ENCODE results near the gene PLXNB2. TPM values are rescaled to one million over a fixed set of nuclear protein-coding genes. Genes with fewer than 3 reads are reported as not detected.
"Not testable (repeated sequence)": the region's sequence is repeated elsewhere in the genome, so short reads cannot be mapped to it uniquely, and the experiment has no call there.

PLXNB2 gene
- total RNA-seq, 4 donors from 2014 or later: 44.7 to 208 (median 126) TPM

DNA sequence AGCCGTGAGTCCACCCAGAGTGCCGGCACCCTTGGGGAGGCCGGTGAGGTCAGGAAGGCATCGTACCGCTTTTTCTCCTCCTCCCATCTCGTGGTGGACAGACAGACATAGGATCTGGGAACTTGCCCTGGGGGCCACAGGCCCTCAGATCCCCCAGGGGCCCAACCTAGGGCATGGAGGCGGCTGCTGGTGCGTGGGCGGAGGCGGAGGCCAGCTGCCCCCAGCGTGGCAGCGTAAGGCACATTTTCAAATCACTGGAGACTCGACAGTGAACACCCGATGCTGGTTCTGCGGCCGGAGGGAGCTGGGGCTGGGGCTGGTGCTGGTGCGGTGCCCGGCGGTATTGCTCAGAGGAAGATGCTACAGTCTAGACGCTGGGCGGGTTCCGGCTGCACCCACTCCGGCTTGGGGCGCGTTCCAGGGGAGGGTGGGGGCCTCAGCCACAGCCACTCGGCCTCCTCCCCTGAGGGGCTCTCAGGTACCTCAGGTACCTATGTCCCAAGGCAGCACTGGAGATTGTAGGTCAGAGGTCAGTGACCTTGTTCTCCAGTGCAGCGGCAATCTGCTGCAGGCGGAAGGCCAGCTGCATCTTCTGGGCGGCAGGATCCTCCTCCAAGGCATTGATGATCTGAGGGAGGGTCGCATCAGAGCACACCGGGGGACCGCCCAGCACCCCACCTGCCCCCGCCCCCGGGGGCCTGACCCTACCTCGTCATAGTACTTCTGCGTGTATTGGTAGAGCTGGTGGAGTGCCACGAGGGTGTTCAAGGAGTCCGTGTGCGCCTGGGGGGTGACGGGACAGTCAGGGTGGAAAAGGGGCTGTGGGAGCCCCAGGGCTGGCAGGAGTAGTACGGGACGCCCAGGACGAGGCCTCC is 32.0 kb downstream of the PLXNB2 start:
- Histone ChIP-seq H3K27ac (peak overlapping the region in 1 of 2 donors; percentile 6), H3K4me1 (peaks cover 0 to 12% of the 10 kb centered on the region in 2 donors), H3K9me3 (no peaks in the 10 kb centered on the region), H3K27me3 (no peaks in the 10 kb centered on the region), H3K4me3 (no peak overlapping the region), H3K36me3 (no peaks in the 10 kb centered on the region)
- no peak for DNase-seq
- TF ChIP-seq, protein P1, sequence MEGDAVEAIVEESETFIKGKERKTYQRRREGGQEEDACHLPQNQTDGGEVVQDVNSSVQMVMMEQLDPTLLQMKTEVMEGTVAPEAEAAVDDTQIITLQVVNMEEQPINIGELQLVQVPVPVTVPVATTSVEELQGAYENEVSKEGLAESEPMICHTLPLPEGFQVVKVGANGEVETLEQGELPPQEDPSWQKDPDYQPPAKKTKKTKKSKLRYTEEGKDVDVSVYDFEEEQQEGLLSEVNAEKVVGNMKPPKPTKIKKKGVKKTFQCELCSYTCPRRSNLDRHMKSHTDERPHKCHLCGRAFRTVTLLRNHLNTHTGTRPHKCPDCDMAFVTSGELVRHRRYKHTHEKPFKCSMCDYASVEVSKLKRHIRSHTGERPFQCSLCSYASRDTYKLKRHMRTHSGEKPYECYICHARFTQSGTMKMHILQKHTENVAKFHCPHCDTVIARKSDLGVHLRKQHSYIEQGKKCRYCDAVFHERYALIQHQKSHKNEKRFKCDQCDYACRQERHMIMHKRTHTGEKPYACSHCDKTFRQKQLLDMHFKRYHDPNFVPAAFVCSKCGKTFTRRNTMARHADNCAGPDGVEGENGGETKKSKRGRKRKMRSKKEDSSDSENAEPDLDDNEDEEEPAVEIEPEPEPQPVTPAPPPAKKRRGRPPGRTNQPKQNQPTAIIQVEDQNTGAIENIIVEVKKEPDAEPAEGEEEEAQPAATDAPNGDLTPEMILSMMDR (IDR thresholded peaks at IDR 0.05): no peak
- TF ChIP-seq POLR2A (IDR thresholded peaks at IDR 0.05): no peak
- intact Hi-C loops (cut with DNase I; ENCODE audit: low total_unique reads): loop anchor here (10.0 kb wide), 1 partner anchor 229 kb away; the partner anchor contains the start of genes LMF2 and NCAPH2

DNA sequence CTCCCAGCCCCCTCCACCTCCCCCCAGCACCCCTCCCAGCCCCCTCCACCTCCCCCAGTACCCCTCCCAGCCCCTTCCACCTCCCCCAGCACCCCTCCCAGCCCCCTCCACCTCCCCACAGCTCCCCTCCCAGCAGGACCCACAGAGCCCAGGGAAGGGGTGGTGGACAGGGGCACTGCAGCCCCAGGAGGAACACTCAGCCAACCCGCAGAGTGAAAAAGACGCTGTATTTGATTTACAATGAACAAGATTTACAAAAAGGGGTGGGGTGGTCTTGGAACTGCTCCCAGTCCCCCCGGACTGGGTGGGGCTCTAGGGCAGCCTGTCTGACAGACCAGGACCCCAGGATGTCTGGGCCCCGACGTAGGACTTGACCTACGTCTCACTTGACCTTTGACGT is 32.7 kb downstream of the PLXNB2 start:
- DNase-seq: no peak
- H3K4me3 ChIP-seq: no peak overlapping the region
- H3K36me3 ChIP-seq: no peaks in the 10 kb centered on the region
- no peaks in the 10 kb centered on the region for H3K9me3 ChIP-seq
- peaks cover 0 to 13% of the 10 kb centered on the region in 2 donors for H3K4me1 ChIP-seq
- peak overlapping the region in 1 of 2 donors; percentile 6 for H3K27ac ChIP-seq
- no peaks in the 10 kb centered on the region for H3K27me3 ChIP-seq
- intact Hi-C loops (cut with DNase I; ENCODE audit: low total_unique reads): loop anchor here (10.0 kb wide), 1 partner anchor 230 kb away; the partner anchor contains the start of genes LMF2 and NCAPH2
- TF ChIP-seq POLR2A (IDR thresholded peaks at IDR 0.05): no peak
- TF ChIP-seq, protein P1 (IDR thresholded peaks at IDR 0.05): no peak

DNA sequence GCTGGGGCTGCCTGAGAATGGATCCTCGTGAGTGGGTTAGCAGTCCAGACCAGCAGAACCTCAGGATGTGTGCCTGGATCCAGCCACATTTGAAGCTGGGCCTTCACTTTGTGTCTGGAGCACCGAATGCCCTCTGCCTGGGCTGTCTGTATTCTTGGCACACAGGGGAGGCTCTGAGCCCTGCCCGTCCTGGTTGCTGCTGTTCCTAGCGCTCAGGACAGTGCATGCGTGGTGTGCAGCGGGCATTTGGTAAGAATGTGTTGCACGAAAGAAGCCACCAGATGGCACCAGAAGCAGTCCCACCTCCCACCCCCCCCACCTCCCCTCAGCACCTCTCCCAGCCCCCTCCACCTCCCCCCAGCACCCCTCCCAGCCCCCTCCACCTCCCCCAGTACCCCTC is 33.1 kb downstream of the PLXNB2 start:
- intact Hi-C loops (cut with DNase I; ENCODE audit: low total_unique reads): loop anchor here (10.0 kb wide), 1 partner anchor 230 kb away; the partner anchor contains the start of genes LMF2 and NCAPH2
- TF ChIP-seq, protein P1 (IDR thresholded peaks at IDR 0.05): peak; percentile 15 to 45 (median 32)
- TF ChIP-seq POLR2A (IDR thresholded peaks at IDR 0.05): no peak
- H3K4me3 ChIP-seq: no peak overlapping the region
- peaks cover 0 to 17% of the 10 kb centered on the region in 2 donors for H3K4me1 ChIP-seq
- no peaks in the 10 kb centered on the region for H3K9me3 ChIP-seq
- no peak overlapping the region for H3K27ac ChIP-seq
- no peaks in the 10 kb centered on the region for H3K27me3 ChIP-seq
- DNase-seq: peak in 1 of 2 donors; percentile 58
- H3K36me3 ChIP-seq: no peaks in the 10 kb centered on the region

DNA sequence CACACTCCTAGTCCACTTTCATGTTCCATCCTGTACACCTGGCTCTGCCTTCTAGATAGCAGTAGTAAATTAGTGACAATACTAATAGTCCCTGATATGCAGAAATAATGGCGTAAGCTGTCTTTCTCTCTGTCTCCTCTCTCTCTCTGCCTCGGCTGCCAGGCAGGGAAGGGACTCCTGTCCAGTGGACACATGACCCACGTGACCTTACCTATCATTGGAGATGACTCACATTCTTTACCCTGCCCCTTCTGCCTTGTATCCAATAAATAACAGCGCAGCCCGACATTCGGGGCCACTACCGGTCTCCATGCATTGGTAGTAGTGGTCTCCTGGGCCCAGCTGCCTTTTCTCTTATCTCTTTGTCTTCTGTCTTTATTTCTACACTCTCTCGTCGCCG is 33.7 kb downstream of the PLXNB2 start:
- peaks cover 0 to 22% of the 10 kb centered on the region in 2 donors for H3K4me1 ChIP-seq
- H3K4me3 ChIP-seq, H3K9me3 ChIP-seq, H3K36me3 ChIP-seq, DNase-seq, H3K27ac ChIP-seq, H3K27me3 ChIP-seq: not testable (repeated sequence)
- intact Hi-C loops (cut with DNase I; ENCODE audit: low total_unique reads): loop anchor here (10.0 kb wide), 1 partner anchor 231 kb away; the partner anchor contains the start of genes LMF2 and NCAPH2

DNA sequence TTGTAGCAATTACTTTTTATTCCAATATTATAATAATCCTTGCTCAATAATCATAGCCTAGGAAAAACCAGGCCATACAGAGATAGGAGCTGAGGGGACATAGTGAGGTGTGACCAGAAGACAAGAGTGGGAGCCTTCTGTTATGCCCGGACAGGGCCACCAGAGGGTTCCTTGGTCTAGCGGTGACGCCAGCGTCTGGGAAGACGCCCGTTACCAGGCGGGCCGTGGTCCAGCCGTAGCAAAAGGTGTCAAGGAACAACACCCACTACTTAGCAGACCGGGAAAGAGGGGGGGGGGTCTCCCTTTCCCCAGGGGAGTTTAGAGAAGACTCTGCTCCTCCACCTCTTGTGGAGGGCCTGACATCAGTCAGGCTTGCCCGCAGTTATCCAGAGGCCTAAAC is 34.1 kb downstream of the PLXNB2 start:
- DNase-seq, H3K27ac ChIP-seq, H3K36me3 ChIP-seq, H3K27me3 ChIP-seq, H3K9me3 ChIP-seq, H3K4me3 ChIP-seq: not testable (repeated sequence)
- H3K4me1 ChIP-seq: peaks cover 0 to 26% of the 10 kb centered on the region in 2 donors
- intact Hi-C loops (cut with DNase I; ENCODE audit: low total_unique reads): loop anchor here (10.0 kb wide), 1 partner anchor 231 kb away; the partner anchor contains the start of genes LMF2 and NCAPH2
